HG02763 (cell line): ENCODE data around the gene VEZT.
"Not testable (repeated sequence)": the region's sequence is repeated elsewhere in the genome, so short reads cannot be mapped to it uniquely, and the experiment has no call there.

Experiments
- ATAC-seq: cut with Tn5 transposase; IDR thresholded peaks from one replicate; pipeline ENCODE4 v1.9.1; 2021; ENCODE audit warnings: mild to moderate bottlenecking, moderate library complexity; ENCODE audit not compliant: unreplicated experiment

VEZT gene

DNA sequence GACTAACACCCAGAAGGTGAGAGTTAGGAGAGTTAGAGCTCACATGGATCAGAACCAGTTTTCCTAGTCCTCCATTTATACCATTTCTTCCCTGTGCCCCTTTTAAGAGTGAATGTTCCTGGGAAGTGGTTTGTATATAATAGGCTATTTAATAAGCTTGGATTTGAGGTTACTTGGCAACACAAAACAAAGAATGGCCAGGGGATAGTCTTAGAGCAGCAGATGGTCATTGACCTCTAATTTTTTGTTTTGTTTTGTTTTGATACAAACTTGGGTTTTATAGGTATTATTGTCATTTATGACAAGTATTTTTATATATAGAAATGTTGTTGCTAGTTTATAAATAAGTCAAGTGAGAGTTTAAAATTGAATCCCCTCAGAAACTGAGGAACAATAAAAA is 35.8 kb downstream of the VEZT start:
- no peak for ATAC-seq

DNA sequence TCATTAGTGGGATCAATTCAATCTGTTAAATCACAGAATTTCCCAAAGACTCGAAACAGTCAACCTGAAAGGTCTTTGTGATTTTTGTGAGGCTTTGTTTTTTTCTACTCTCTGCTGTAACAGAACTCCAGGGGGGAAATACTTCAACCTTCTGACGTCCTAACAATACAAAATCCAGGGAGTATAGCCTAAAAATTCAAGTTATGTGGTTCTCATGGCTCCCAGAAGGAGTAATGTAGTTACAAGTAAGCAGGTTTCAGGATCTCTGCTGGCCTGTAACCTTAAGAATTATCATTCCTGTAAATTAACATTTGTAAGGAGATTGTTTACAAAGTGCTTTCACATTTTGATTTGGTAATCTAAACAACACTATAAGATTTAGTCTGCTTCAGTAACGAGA is 39.9 kb downstream of the VEZT start:
- no peak for ATAC-seq

DNA sequence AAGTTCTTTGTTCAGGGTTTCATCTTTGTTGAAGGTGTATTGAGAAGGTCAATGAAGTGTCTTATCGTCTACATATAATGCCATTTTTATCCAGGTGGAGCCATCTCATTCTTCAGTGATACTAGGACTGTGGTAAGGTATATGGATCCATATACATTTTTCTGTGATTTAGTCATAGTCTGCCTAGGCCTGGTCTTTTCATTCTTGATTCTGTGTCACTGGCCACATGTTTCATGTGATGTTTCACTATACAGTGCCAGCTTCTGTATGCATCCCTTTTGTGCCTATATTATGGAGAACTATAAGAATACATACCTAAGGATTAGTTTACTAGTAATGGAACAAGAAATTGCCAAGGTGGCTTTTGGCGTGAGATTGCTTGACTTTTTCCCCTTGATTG is 40.5 kb downstream of the VEZT start:
- no peak for ATAC-seq

- no peak for ATAC-seq
These were observed 41.2 kb downstream of the VEZT start for GRCh38 chr12:95258803-95259202.

DNA sequence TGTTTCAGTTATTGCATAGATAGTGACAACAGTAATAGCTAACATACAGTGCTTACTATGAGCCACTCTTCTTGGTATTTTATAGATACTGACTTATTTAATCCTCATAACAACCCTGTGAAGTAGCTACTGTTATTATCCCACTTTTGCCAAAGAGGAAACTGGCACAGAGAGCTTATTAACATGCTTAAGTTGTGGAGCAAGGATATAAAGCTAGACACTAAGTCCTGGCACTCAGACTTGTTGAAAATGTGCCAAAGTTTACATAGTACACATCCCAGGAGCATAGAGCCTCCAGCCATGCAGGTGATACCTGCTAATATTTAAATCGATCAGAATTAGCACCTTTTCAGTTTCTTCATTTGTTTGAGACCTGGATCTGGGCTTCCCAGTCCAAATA is 41.8 kb downstream of the VEZT start:
- no peak for ATAC-seq

DNA sequence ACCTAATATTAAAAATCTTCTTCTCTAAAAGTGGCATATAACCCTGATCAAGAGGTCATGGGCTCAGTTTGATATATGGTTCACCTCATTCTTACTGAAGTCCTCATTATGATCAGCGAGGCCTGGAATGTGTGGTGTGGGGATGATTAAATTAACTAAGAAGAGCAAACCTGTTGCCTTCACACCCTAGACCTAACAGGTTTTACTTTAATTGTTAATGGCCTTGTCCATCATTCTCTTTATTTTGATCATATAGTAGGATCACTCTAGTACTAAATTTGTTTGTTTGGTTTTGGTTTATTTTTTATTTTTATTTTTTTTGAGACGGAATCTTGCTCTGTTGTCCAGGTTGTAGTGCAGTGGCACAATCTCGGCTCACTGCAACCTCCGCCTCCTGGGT is 43.5 kb downstream of the VEZT start:
- no peak for ATAC-seq

GRCh38 chr12:95262808-95263207 is 45.2 kb downstream of the VEZT start:
- ATAC-seq, result no peak

- no peak for ATAC-seq
These were observed 48.2 kb downstream of the VEZT start for GRCh38 chr12:95265765-95266164.

- ATAC-seq, result no peak
These were observed 48.6 kb downstream of the VEZT start for GRCh38 chr12:95266254-95266653.

- no peak for ATAC-seq
These were observed 52.3 kb downstream of the VEZT start for GRCh38 chr12:95269892-95270291.

- ATAC-seq, result no peak
These were observed 53.9 kb downstream of the VEZT start for GRCh38 chr12:95271465-95271864.

DNA sequence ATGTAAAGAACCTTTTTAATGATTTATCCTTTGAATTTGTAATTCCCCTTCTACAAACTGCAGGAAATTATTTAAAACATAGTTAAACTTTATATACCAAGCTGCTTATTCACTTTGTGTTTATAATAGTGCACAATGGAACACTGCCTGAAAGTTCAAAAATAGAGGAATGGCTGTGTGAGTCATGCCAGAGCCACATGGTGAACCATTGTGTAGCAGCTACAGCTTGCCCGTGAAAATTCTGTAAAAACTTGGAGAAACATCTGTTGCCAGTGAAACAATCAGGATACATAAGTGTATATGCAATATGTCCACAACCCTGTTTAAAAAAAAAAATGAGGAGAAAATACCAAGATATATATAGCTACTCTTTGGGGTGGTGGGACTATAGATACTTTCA is 59.5 kb downstream of the VEZT start:
- no peak for ATAC-seq

DNA sequence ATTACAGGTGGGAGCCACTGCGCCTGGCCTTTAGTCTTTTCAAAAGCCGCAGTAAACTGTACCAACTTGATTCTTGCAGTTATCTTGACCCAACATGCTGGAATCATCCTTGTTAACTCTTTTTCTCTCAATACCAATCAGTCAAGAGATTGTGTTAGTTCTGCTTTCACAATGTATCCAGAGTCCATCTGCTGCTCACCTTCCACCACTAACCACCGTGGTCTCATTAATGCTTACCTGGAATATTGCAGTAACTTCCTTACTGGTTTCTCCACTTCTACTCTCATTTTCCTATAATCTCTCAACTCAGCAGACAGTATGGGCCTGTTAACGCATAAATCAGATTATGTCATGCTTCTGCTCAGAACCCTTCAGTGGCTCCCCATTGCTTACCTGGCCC is 62.2 kb downstream of the VEZT start:
- no peak for ATAC-seq

GRCh38 chr12:95282266-95282665 is 64.7 kb downstream of the VEZT start:
- ATAC-seq, result no peak

DNA sequence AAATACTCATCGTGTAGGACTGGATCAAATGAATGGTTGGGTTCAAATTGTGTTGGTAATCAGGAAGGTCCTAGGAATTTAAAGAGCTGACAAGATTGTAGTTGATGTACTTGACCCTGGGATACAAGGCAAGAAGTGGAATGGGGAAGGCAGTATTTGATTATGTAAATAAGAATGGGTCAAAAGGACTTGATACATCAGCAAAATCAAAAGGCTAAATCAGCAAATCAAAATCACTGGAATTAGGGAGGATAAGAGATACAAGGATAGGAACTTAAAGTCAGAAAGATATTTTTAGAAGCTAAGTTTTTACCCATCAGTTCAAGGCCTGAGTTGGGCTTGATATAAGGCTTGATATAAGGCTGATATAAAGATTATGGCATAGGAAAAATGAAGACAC is 65.8 kb downstream of the VEZT start:
- no peak for ATAC-seq

DNA sequence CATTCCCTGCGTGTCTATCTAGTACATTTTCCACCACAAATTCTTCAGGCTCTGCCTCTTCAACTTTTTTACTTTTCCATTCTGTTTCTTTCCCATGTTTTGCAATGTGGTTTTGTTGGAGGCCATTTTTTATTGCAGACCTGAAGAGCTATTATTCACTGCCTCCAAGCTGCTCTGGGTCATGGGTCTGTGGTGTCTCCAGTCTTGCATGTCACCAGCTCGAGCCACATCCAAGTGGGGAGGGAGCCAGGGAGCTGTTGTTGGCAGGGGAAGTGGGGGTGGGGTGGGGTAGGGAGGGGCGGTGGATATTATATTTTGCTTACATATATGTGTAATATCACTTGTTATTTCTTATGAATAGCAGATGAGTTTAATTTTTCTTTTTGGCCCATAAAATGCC is 69.1 kb downstream of the VEZT start:
- ATAC-seq, result no peak

GRCh38 chr12:95291501-95291900 is 73.9 kb downstream of the VEZT start:
- ATAC-seq, result no peak

DNA sequence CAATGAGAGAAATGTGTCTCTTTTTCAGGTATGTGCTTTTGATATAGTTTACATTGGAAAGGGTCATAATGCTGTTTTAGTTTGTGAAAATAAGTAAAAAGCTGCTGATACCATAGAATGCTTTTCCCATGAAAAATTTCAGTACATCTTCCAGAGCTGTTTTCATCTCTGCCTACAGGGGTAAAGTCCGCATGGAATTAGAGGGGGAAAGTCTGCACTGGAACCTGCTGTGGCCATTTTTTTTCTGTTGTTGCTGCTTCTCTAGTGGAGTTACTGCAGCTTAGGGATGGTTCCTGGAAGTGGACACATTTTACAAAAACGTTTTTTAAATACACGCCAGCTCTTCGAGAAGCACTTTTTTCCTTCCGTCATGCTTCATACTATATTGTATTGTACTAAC is 81.3 kb downstream of the VEZT start:
- no peak for ATAC-seq

- no peak for ATAC-seq
These were observed 82.7 kb downstream of the VEZT start for GRCh38 chr12:95300286-95300685.

- ATAC-seq, result no peak
These were observed 85.9 kb downstream of the VEZT start for GRCh38 chr12:95303476-95303875.

DNA sequence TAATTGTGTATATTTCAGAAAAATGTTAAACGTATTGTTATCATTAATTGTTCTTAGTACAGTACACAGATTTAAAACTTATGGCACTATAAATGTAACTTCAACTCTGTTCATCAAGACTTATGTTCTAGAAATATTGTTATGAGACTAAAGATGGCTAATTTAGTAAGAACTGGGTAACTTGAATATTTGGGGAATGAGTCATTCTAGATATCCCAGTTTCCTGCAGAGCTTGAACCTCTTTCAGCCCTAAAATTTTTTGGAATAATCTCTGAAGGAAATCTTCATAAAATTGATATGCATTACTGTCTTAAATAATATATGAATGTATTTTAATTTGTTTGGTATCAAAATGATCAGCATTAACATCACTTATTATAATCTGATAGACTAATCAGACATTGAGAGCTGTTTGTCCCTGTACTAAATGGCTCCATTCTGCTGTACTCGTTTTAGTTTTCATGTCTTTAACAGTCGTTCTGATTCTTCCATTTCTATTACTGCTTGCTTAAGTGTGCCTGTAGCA is 87.1 kb downstream of the VEZT start:
- ATAC-seq, result no peak

DNA sequence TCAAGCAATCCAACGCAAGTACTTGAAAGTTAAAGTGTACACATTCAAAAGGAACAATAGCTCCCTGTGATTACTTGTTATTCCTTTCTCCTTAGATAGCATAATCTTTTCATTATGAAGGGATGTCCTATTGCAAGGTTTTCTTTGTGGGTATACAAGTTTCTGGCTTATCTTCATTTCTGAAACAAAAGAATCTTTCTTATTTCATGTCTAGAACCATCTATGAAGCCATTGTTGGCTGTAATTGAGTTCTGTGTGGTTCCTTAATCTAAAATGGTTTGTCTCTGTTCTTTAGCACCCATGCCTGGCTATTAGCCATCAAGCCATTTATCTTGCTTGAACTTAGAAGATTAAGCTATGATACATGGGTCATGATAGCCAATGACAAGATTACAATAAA is 95.0 kb downstream of the VEZT start:
- ATAC-seq, result no peak

GRCh38 chr12:95314756-95315155 is 97.1 kb downstream of the VEZT start:
- ATAC-seq, result not testable (repeated sequence)

GRCh38 chr12:95316798-95317197 is 99.2 kb downstream of the VEZT start:
- no peak for ATAC-seq
